Stimulated activated CD4-positive, alpha-beta T cell treated with anti-CD3 and anti-CD28 coated beads, Interleukin-2, amount 100 ng/mL, for 24 hours (primary cell): ENCODE results near the gene SRGAP3.

ENCODE experiments used
- DNase-seq, 2 donors: peaks; one replicate each; pipeline ENCODE4 v3.0.0-alpha.2; 2020

The SRGAP3 gene

DNA sequence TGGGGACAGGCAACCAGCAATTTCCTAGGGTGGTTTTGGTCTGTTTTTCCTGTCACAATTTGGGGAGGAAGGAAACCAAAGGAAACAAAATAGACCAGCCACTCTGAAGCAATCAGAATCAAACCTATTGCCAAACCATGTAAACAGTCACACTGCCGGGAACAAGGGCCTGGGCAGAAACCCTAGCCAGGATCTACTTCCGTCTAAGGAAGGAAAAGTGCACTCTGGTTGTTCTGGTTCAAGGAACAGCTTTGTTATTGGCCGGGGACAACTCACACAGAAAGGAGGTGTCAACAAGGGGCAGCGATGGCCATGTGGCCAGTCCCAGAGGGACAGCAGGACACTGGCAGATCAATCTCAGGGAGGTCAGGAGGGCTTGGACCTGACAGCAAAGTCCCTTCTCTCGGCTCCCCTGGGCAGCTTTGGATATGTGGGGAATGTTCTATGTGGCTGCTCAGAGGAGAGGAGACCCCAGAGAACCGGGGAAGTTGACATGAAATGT lies 268.6 kb downstream of the SRGAP3 start:
- no peak for DNase-seq

- peak in 1 of 2 donors; percentile 8 for DNase-seq
These were observed 270.2 kb downstream of the SRGAP3 start for GRCh38 chr3:8979262-8979661.

DNA sequence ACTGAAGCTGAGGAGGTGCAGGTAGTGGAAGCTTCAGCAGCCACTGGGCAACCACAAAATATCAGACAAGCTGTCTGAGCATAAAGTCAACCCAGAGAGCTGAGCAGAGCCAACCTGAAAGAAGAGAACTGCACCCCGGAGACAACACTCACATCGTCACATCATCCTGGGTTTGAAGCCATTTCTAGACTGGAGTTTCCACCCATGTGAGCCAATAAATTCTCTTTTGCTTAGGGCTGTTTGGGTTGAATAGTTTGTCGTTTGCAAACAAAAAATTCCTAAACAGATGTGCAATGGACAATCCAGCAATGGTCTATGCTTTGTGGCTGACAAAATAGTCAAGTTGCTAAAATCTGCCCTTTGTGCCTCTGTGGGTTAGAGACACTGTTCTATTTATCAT lies 270.9 kb downstream of the SRGAP3 start:
- peak in 1 of 2 donors; percentile 4 for DNase-seq

DNA sequence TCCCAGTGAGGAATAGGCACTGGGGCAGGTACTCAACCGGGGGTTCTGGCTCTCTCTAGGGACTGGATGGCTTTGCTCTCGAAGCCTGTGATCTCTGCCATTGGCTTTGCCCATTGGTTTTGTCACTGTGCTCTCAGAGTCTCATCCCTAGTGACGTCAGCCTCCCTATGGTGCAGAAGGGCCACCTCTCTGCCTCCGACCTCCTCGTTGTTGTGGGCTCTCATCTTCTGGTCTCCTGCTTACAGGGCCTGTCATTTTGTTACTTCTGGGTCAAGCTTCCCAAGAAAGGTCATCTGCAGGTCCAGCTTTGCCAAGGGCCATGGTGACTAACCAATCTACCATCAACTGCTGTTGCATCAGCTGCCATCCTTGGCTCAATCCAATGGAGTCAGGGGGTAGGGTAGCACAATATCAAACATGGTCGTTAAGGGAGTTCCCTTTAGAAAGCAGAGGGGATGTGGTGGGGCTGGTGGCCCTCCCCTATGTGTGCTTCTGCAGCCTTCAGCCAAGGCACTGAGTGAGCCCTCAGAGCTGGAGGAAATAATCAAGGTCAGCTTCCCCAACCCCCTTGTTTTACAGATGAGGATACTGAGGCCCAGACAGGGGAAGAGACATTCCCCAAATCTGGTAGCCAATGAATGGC lies 272.8 kb downstream of the SRGAP3 start:
- peak in 1 of 2 donors; percentile 3 for DNase-seq

GRCh38 chr3:8975081-8976020 lies 274.1 kb downstream of the SRGAP3 start:
- DNase-seq, result peak in 1 of 2 donors; percentile 4

DNA sequence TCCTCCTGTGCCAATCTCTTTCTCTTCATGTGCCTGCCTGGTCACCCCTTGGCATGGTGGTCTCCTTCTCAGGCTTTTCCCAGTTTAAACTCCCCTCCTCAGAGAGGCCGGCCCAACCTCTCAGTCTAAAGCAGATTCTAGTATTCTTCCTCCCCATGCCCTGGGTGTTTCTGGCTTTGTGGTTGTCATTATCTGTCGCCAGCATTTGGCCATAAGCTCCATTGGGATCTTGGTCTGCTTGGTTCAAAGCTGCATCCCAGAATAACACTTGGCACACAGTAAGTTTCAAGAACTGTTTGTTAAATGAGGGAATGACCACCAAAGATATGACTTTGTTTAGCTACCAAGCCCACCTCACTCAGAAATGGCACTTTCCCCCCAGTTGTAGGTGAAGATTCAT lies 275.0 kb downstream of the SRGAP3 start:
- peak in 1 of 2 donors; percentile 10 for DNase-seq

DNA sequence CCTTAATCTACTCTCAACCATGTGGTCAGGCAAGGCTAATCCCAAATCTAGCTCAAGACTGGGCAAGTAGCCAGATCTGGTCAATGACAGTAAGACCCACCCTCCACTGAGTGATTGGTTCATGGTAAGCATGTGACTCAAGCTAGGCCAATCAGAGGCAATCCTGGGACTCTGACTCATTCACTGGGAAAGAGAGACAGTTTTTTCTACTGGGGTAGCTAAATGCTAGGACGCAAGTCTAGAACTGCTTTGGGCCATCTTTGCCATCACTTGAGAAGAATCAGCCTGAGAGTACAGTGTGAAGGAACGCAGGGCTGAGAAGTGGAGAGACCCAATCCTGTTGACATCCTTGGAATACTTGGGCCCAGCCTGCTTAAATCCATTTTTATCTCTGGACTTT lies 276.8 kb downstream of the SRGAP3 start:
- DNase-seq, result no peak

DNA sequence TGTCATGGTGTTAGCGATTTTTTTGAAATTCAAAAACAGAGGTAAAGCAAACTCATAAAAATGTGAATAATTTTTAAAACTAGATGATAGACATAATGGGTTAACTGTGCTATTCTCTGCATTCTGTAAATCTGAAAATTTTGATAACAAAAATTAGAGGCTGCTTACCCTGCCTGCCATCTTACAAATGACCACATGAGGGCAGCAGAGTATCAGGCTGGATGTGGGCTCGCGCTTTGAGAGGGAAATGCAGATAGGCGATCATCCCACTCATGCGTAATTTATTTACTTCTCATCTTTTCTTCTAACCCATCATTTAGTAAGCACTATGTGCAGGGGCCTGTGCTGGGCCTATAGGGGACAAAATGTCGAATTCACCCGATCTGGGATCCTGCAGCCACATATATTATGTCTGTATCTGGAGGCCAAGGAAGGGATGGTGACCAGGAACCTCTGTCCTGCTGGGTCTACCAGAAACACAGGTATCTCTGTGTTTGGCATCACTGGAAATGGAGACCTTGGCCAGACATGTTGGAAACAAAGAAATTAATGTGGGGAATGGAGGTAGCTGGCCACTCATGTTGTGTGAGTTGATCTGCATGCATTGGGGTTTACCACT lies 278.4 kb downstream of the SRGAP3 start:
- peak; percentile 73 to 79 for DNase-seq

DNA sequence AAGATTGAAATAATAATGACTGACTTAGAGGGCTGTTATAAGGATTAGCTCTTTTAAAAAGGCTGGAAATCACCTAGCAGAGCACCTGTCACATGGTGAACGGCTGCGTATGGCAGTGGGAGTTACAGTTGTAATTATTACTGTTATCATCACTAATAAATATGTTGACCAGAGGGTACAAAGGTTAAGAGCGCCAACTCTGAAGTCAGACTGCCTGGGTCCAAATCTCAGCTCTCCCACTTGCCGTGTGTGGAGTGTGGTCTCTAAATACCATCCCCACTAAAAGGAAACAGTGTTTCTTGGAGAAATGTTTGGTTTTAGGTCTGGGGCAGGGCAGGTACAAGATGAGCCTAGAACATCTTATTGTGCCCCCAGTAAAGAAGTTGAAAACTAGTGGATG lies 280.2 kb downstream of the SRGAP3 start:
- no peak for DNase-seq

- DNase-seq, result no peak
These were observed 281.0 kb downstream of the SRGAP3 start for GRCh38 chr3:8968375-8968882.

GRCh38 chr3:8967553-8967952 lies 281.9 kb downstream of the SRGAP3 start:
- no peak for DNase-seq

GRCh38 chr3:8966820-8967348 lies 282.6 kb downstream of the SRGAP3 start:
- DNase-seq, result no peak

- DNase-seq, result no peak
These were observed 283.2 kb downstream of the SRGAP3 start for GRCh38 chr3:8966150-8966819.

DNA sequence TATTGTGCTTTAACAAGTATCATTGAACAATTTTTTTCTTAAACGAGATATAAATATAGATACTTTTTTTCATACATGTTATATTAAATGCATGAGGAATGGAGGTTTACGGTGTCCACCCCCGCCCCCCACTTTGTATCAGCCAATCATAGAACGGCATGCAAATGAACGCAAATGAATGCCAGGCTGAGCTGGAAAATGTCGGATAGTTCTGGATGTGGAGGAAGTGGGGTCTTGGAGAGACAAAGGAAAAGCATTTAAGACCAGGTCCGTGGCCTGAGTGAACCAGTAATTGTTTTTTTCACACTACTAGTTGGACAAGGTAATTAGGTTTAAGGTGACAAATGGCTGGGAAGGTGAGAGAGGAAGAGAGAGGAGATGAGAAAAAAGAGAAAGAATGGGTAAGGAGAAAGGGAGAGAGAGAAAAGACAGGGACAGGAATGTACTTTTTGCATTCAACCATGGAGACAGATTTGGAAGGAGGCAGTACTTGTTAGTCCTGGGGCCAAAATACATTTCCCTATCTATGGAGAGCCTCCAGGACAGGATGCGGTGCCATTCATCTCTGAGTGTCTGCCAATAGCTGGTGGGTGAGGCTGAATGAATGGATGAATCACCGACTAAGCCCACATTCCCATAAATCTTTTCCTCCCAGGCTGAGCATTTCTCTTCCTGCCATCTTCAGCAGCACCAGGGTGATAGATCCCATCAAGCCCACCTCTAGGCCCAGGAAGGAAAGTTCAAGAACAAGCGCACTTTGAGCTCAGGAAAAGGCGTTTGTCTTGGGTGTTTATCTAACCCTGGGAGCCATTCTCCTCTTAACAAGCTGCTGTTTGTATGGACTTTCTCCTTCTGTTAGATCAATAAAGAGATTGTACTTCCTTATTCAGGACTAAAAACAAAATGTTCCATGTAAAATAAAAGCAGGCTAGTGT lies 284.7 kb downstream of the SRGAP3 start:
- no peak for DNase-seq

DNA sequence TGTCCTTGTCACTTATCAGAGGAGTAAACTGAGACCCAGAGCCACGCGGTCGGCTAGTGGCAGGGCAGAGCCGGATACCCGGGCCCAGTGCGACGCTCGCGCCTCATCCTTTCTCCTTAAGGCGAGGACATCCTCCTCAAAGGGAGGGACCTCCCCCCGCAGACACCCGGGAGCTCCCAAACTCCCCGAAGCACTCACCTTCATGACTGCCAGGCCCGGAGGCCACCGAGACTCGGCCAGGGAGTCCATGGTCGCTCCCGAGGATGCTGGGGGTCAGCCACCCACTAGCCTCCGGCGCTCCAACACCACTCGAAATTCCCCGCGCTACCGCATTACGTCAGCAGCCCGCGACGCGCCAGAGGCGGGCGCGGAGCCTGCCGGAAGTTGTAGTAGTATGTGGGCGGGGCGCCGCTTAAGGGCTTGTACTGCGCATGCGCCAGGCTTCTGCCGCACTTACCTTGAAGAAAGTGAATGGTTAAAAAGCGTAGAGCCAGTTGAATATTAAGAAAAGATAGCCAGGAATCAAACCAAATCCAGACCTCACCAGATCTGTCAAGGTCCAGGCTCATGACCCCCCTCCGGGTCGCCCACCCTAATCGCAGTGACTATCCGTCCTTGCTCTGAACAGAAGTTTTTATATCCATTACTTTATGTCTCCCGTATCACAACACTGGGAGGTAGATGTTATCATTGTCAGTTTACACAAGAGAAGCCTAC lies 286.2 kb downstream of the SRGAP3 start, which contains the start of gene RAD18:
TSS of gene RAD18 (minus strand) at position 336 of the 717 bp plus-strand sequence. CDS start at position 249, 87 bp downstream.
- peak; percentile 92 to 93 for DNase-seq

GRCh38 chr3:8962226-8962861 lies 287.1 kb downstream of the SRGAP3 start:
- DNase-seq, result no peak

DNA sequence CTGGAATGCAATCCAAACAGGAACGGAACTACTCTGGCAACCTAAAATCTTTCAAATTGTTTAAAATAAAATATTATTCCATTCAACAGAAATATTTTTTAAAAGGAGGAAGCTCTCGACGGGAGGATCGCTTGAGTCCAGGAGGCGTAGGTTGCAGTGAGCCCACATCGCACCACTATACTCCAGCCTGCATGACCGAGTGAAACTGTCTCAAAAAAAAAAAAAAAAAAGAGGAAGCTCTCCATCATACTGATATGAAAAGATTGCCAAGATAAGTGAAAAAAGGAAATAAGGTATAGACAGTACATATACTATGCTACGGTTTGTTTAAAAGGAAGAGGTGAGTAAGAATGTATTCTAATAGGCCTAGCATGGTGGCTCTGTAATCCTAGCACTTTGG lies 289.8 kb downstream of the SRGAP3 start:
- DNase-seq, result no peak

GRCh38 chr3:8954938-8955763 lies 294.3 kb downstream of the SRGAP3 start:
- no peak for DNase-seq

DNA sequence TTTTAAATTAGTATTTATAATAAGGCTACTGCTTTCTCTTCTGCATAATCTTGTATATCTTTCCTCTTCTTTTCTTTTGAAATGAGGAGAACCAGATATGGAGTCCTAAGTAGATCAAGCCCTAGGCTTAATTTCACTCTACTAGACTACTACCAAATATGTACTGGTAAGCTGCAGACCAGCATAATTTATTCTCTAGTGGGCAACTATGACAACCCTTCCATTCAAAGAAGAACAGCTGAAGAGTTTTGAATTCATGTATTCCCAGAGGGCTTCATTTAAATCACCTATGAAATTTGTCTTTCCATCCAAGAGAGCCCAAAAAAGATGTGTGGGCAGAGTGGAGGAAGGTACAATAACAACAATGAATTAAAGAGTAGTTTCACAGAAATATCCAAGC lies 296.1 kb downstream of the SRGAP3 start:
- no peak for DNase-seq
